ENCODE results near the gene GRM8.

The GRM8 gene

DNA sequence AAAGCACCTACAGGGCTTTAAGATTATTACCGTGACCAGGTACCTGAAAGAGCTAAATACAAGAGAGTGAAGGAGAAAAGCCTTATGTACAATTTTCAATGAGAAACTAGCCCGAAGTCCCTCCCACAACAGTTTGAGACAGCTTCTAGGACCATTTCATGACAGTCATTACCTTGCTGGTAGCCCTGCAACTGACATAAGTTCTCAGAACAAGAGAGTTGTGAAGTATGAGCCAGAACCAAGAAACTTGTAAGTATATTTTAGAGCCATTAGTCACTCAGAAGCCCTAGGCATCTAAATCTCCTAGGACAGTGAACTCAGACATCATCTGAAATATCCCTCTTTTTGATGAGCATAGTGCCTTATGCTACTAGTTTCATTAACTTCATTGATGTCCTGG lies 792.1 kb downstream of the GRM8 start:
- TF ChIP-seq RAD21 (IDR thresholded peaks at IDR 0.05; ENCODE audit: low read depth) (no peak), ZBTB7A (IDR thresholded peaks at IDR 0.05; ENCODE audit: low read depth) (no peak), TEAD4 (IDR thresholded peaks at IDR 0.05) (no peak), FOXM1 (IDR thresholded peaks at IDR 0.05; ENCODE audit: borderline replicate concordance, low read depth) (no peak), CEBPB (IDR thresholded peaks at IDR 0.05) (no peak), TAF1 (IDR thresholded peaks at IDR 0.05; ENCODE audit: low read depth) (no peak), EP300 (IDR thresholded peaks at IDR 0.05; ENCODE audit: borderline replicate concordance) (no peak)
- TF ChIP-seq, protein P1, sequence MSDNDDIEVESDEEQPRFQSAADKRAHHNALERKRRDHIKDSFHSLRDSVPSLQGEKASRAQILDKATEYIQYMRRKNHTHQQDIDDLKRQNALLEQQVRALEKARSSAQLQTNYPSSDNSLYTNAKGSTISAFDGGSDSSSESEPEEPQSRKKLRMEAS (IDR thresholded peaks at IDR 0.05), result no peak
- TF ChIP-seq, protein P2, sequence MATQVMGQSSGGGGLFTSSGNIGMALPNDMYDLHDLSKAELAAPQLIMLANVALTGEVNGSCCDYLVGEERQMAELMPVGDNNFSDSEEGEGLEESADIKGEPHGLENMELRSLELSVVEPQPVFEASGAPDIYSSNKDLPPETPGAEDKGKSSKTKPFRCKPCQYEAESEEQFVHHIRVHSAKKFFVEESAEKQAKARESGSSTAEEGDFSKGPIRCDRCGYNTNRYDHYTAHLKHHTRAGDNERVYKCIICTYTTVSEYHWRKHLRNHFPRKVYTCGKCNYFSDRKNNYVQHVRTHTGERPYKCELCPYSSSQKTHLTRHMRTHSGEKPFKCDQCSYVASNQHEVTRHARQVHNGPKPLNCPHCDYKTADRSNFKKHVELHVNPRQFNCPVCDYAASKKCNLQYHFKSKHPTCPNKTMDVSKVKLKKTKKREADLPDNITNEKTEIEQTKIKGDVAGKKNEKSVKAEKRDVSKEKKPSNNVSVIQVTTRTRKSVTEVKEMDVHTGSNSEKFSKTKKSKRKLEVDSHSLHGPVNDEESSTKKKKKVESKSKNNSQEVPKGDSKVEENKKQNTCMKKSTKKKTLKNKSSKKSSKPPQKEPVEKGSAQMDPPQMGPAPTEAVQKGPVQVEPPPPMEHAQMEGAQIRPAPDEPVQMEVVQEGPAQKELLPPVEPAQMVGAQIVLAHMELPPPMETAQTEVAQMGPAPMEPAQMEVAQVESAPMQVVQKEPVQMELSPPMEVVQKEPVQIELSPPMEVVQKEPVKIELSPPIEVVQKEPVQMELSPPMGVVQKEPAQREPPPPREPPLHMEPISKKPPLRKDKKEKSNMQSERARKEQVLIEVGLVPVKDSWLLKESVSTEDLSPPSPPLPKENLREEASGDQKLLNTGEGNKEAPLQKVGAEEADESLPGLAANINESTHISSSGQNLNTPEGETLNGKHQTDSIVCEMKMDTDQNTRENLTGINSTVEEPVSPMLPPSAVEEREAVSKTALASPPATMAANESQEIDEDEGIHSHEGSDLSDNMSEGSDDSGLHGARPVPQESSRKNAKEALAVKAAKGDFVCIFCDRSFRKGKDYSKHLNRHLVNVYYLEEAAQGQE (IDR thresholded peaks at IDR 0.05; ENCODE audit: low read depth), result no peak

DNA sequence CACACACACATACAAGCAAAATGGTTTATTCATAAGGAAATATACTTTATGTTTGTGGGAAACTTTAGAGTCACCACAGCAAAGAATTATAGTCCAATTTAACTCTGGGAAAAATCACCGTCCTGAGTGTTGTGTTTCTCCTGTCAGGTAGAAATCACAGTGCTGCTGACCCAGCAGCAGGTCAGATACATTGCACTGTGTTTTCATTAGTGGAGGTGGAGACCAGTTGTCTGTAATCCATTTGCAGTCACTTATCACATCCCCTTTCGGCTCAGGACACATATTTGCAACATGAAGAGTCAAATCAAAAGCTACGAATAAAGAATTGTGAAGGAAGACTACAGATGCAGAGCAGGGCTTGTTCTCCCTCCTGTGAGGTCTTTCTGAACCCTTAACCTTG lies 799.6 kb downstream of the GRM8 start:
- TF ChIP-seq, protein P1 (IDR thresholded peaks at IDR 0.05), result no peak
- no peak for TF ChIP-seq EP300 (IDR thresholded peaks at IDR 0.05; ENCODE audit: borderline replicate concordance)
- TF ChIP-seq RAD21 (IDR thresholded peaks at IDR 0.05; ENCODE audit: low read depth), result no peak
- TF ChIP-seq CEBPB (IDR thresholded peaks at IDR 0.05), result no peak
- no peak for TF ChIP-seq TAF1 (IDR thresholded peaks at IDR 0.05; ENCODE audit: low read depth)
- TF ChIP-seq ZBTB7A (IDR thresholded peaks at IDR 0.05; ENCODE audit: low read depth), result no peak
- no peak for TF ChIP-seq FOXM1 (IDR thresholded peaks at IDR 0.05; ENCODE audit: borderline replicate concordance, low read depth)
- TF ChIP-seq TCF12 (IDR thresholded peaks at IDR 0.05; ENCODE audit: low read depth), result no peak
- TF ChIP-seq CREB1 (IDR thresholded peaks at IDR 0.05; ENCODE audit: low read depth), result no peak
- no peak for TF ChIP-seq EGR1 (IDR thresholded peaks at IDR 0.05)
- TF ChIP-seq, protein P2 (IDR thresholded peaks at IDR 0.05; ENCODE audit: low read depth), result no peak

DNA sequence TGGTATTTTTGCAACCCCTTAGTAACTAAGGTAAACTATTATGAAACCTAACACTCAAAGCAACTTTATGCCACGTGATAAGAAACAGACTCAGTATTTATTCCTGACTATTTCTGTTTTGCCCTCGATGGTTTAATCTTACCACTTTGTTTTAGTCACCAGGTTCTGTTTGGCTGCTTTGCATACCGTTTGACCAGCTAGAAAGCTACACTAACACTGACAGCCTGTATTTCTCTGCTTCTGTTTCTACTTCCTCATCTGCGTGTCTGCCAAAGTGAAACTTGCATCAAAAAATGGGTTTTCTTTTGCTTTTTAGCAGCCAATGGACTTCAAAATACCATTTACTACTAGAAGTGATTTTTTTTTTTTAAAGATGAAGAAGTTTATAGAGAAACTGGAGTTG lies 802.5 kb downstream of the GRM8 start:
- TF ChIP-seq ZBTB7A (IDR thresholded peaks at IDR 0.05; ENCODE audit: low read depth) (no peak), EP300 (IDR thresholded peaks at IDR 0.05; ENCODE audit: borderline replicate concordance) (no peak), EGR1 (IDR thresholded peaks at IDR 0.05) (no peak), NFIC (IDR thresholded peaks at IDR 0.05) (no peak), YY1 (IDR thresholded peaks at IDR 0.05; ENCODE audit: low read depth) (no peak), CREB1 (IDR thresholded peaks at IDR 0.05; ENCODE audit: low read depth) (no peak), CEBPB (IDR thresholded peaks at IDR 0.05) (no peak)
- TF ChIP-seq, protein P1 (IDR thresholded peaks at IDR 0.05), result no peak

DNA sequence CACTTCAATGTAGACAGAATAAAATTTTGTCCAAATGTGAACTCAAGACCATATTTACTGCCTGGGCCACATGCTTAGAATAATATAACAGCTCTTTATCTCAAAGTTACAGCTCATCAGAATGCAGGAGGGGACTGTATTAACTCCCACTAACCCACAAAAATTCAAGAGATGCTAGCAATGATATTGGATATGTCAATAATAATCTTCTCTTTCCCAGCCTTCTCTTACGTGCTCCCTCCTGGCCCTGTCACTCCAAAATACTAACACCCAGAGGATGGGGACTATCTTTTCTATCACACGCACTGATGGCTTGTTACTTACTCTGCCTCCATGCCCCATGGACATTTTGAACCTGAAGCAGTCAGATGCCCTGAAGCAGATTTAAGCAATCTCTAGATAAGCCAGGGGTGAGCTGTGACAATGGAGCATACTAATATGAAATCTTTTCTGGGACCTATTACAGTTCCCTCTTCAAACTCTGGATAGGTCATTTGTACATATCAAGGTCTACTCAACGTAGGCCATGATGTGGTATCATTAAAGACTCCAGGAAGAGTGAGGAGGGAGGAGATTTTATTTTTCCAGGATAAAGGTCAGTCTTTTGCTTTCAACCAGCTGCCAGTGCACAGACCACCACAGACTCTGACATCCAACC lies 803.0 kb downstream of the GRM8 start:
- no peak for TF ChIP-seq CEBPB (IDR thresholded peaks at IDR 0.05)
- TF ChIP-seq EP300 (IDR thresholded peaks at IDR 0.05; ENCODE audit: borderline replicate concordance), result no peak
- TF ChIP-seq YY1 (IDR thresholded peaks at IDR 0.05; ENCODE audit: low read depth), result no peak
- no peak for TF ChIP-seq TAF1 (IDR thresholded peaks at IDR 0.05; ENCODE audit: low read depth)
- TF ChIP-seq CREB1 (IDR thresholded peaks at IDR 0.05; ENCODE audit: low read depth), result no peak
- TF ChIP-seq EGR1 (IDR thresholded peaks at IDR 0.05), result no peak

DNA sequence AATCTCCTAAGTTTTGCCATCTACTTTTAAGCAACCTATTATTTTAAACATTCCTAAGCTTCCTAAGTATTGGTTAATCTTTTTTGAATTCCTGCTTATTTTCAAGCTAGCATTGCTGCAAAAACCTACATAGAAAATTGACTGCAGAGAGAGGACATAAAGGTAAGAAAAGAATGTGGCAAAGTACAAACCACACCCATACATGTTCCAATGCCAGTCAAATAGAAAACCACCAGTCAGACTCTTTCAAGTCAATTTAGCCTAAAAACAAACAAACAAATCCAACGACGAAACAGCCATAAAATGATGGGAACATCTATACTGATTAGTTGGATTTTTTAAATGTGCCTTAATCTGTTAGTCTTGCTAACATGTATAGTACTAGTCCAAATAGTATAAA lies 804.8 kb downstream of the GRM8 start:
- TF ChIP-seq RAD21 (IDR thresholded peaks at IDR 0.05; ENCODE audit: low read depth) (no peak), NFIC (IDR thresholded peaks at IDR 0.05) (no peak), TAF1 (IDR thresholded peaks at IDR 0.05; ENCODE audit: low read depth) (no peak)
- TF ChIP-seq, protein P2 (IDR thresholded peaks at IDR 0.05; ENCODE audit: low read depth), result no peak

DNA sequence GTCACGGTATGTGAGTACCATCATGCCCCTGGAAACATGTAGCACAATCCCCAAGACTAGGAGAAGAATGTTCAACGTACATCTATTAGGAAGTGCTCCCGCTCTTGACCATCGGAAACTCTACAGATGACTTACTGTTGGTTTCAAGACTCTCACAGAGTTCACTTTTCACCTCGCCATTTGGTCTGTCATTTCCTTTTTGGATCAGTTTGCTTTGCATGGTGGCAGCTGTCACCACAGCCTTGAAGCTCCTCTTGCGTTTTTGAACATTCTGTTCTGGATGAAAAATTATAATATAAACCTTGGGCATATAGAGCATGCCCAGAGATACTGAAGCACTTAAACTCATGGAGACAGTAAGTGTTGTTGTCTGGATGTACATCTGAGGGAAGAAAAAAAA lies 806.8 kb downstream of the GRM8 start:
- TF ChIP-seq RAD21 (IDR thresholded peaks at IDR 0.05; ENCODE audit: low read depth), result no peak
- TF ChIP-seq, protein P3, sequence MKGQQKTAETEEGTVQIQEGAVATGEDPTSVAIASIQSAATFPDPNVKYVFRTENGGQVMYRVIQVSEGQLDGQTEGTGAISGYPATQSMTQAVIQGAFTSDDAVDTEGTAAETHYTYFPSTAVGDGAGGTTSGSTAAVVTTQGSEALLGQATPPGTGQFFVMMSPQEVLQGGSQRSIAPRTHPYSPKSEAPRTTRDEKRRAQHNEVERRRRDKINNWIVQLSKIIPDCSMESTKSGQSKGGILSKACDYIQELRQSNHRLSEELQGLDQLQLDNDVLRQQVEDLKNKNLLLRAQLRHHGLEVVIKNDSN (IDR thresholded peaks at IDR 0.05), result no peak
- no peak for TF ChIP-seq EGR1 (IDR thresholded peaks at IDR 0.05)
- no peak for TF ChIP-seq FOXM1 (IDR thresholded peaks at IDR 0.05; ENCODE audit: borderline replicate concordance, low read depth)
- no peak for TF ChIP-seq TAF1 (IDR thresholded peaks at IDR 0.05; ENCODE audit: low read depth)
- TF ChIP-seq, protein P1 (IDR thresholded peaks at IDR 0.05), result no peak
- TF ChIP-seq, protein P2 (IDR thresholded peaks at IDR 0.05; ENCODE audit: low read depth), result no peak

Data from Ishikawa (cell line).